K562 (cell line): ENCODE results near the gene FAM124A. TPM values are rescaled to one million over a fixed set of nuclear protein-coding genes. Genes with fewer than 3 reads are reported as not detected.

Experiments used
- ATAC-seq: fragments of 200-7000 bp; cut with Tn5 transposase; 3 replicates; pipeline ENCODE4 v1.9.1; 2020; ENCODE audit warnings: moderate library complexity
- BruUV-seq: library from RNA; stranded (reverse); fragments of 400-500 nt; replicated peaks from 2 replicates; lab custom pipeline; 2021; lab: Mats Ljungman, UMichigan
- CTCF ChIA-PET: fragments of 300-600 bp; formaldehyde crosslinking; extraction: SDS; loops from one replicate; lab custom pipeline; 2021; ENCODE audit warnings: low intra/inter-chr PET ratio; lab: Yijun Ruan, JAX
- POLR2A ChIA-PET: fragments of 300-600, 350-650 bp; sonication (Branson Sonifier 250); formaldehyde crosslinking; extraction: SDS; loops from one replicate; lab custom pipeline; 2021; ENCODE audit warnings: antibody characterized with exemption, inconsistent platforms; lab: Yijun Ruan, JAX
- DNase-seq, 4 experiments: peaks; one replicate each; pipeline versions ENCODE4 v3.0.0 to v3.0.0-alpha.2; 2011 to 2018; ENCODE audit warnings: low spot score in 3 of 4, mixed read lengths in 3 of 4; ENCODE audit errors: extremely low read depth in 1 of 4
- FAIRE-seq: peaks from 2 replicates; lab custom pipeline; 2011; peaks lifted over from hg19 to GRCh38; lab: Jason Lieb, UNC
- H2AFZ ChIP-seq: 2 replicates; pipeline ENCODE4 v1.6.0; 2011; ENCODE audit warnings: low read depth, low read length, control low read depth, inconsistent platforms
- H3K27ac ChIP-seq: fragments of 200-600 bp; 3 replicates; pipeline ENCODE4 v1.8.0; 2011; ENCODE audit warnings: low read depth, mild to moderate bottlenecking, control low read depth, inconsistent platforms, low read length, moderate library complexity, mixed read lengths; ENCODE audit errors: extremely low read depth
- H3K27me3 ChIP-seq, 2 experiments: fragments of 300-600 bp in 1 of 2; 2 replicates in 1 of 2; 3 replicates in 1 of 2; pipeline versions ENCODE4 v1.6.0 to v1.8.0; 2011; ENCODE audit warnings: inconsistent platforms in 2 of 2, low read length in 2 of 2, mild to moderate bottlenecking in 1 of 2, mixed read lengths in 1 of 2, moderate library complexity in 1 of 2; ENCODE audit not compliant: control insufficient read depth in 2 of 2, insufficient read depth in 2 of 2
- H3K36me3 ChIP-seq: fragments of 300-600 bp; 3 replicates; pipeline ENCODE4 v1.8.0; 2011; ENCODE audit warnings: mild to moderate bottlenecking, low read length, inconsistent platforms; ENCODE audit not compliant: control insufficient read depth, insufficient read depth
- H3K4me1 ChIP-seq, 2 experiments: fragments of 200-600 bp in 1 of 2; replicated peaks in 1 of 2; 2 replicates in 1 of 2; 3 replicates in 1 of 2; pipeline versions ENCODE4 v1.5.1 to v1.8.0; 2011; ENCODE audit warnings: inconsistent platforms in 2 of 2, low read length in 2 of 2, mild to moderate bottlenecking in 1 of 2, mixed read lengths in 1 of 2, moderate library complexity in 1 of 2; ENCODE audit not compliant: control insufficient read depth in 2 of 2, insufficient read depth in 2 of 2
- H3K4me2 ChIP-seq: 2 replicates; pipeline ENCODE4 v1.6.1; 2011; ENCODE audit warnings: low read length, control low read depth, inconsistent platforms, mixed read lengths; ENCODE audit not compliant: insufficient read depth
- H3K4me3 ChIP-seq: fragments of 200-600 bp; sonication (generic), shearing (Covaris generic); 2 replicates; pipeline ENCODE4 v1.5.1; 2016; ENCODE audit warnings: control low read depth, inconsistent platforms
- H3K79me2 ChIP-seq: fragments of 200-600 bp; 3 replicates; pipeline ENCODE4 v1.8.0; 2011; ENCODE audit warnings: low read length, inconsistent platforms; ENCODE audit not compliant: control insufficient read depth, insufficient read depth
- H3K9ac ChIP-seq, 2 experiments: 2 replicates each; pipeline versions ENCODE4 v1.6.0 to v1.6.1; 2011; ENCODE audit warnings: low read depth in 2 of 2, low read length in 2 of 2, control low read depth in 1 of 2, inconsistent platforms in 1 of 2, mild to moderate bottlenecking in 1 of 2, mixed read lengths in 1 of 2; ENCODE audit not compliant: insufficient read depth in 1 of 2
- H3K9me1 ChIP-seq: one replicate; pipeline ENCODE4 v1.6.0; 2011; ENCODE audit warnings: inconsistent platforms, mild to moderate bottlenecking, low read length, moderate library complexity; ENCODE audit not compliant: control insufficient read depth, insufficient read depth
- H3K9me3 ChIP-seq: replicated peaks from 2 replicates; pipeline ENCODE4 v1.5.1; 2011; ENCODE audit warnings: low read depth, low read length, inconsistent platforms; ENCODE audit not compliant: control insufficient read depth, insufficient read depth
- H4K20me1 ChIP-seq: replicated peaks from 2 replicates; pipeline ENCODE4 v1.6.1; 2011; ENCODE audit warnings: low read length, inconsistent platforms, mixed read lengths; ENCODE audit not compliant: control insufficient read depth, insufficient read depth
- BHLHE40 ChIP-seq: IDR thresholded peaks from 2 replicates; pipeline ENCODE4 v1.6.1; 2011; ENCODE audit warnings: low read length, improper control_type of control experiment
- CBX1 ChIP-seq: sonication (generic); IDR thresholded peaks from 2 replicates; pipeline ENCODE4 v1.6.1; 2016; ENCODE audit warnings: antibody characterized with exemption, low read depth, mild to moderate bottlenecking
- PML ChIP-seq: IDR thresholded peaks from 2 replicates; pipeline ENCODE4 v1.6.1; 2012; ENCODE audit warnings: low read length, inconsistent platforms
- POLR2AphosphoS5 ChIP-seq: IDR thresholded peaks from 2 replicates; pipeline ENCODE4 v1.6.1; 2011; ENCODE audit warnings: mild to moderate bottlenecking, low read depth, low read length, moderate library complexity; ENCODE audit not compliant: control insufficient read depth, insufficient read depth
- RAD21 ChIP-seq, 2 experiments: fragments of 250-450 bp in 1 of 2; fragments of 450-650 bp in 1 of 2; sonication (Bioruptor Pico) in 1 of 2; formaldehyde crosslinking in 1 of 2; IDR thresholded peaks in 1 of 2; conservative IDR thresholded peaks in 1 of 2; 2 replicates each; pipeline versions ENCODE4 v1.4.0 to v1.8.0; 2020 to 2022; ENCODE audit warnings: mild to moderate bottlenecking in 2 of 2, moderate library complexity in 1 of 2
- RBM17 ChIP-seq: fragments of 200-400 bp; formaldehyde crosslinking; IDR thresholded peaks from 2 replicates; pipeline ENCODE4 v1.6.1; 2017; ENCODE audit warnings: low read depth, mild to moderate bottlenecking, low read length, borderline replicate concordance
- STAT5A ChIP-seq: IDR thresholded peaks from 2 replicates; pipeline ENCODE4 v1.6.1; 2012; ENCODE audit warnings: low read length, inconsistent platforms, borderline replicate concordance
- TBL1XR1 ChIP-seq, 2 experiments: IDR thresholded peaks; 2 replicates each; pipeline ENCODE4 v1.6.1; 2012; ENCODE audit warnings: improper control_type of control experiment in 2 of 2, low read length in 2 of 2, mild to moderate bottlenecking in 1 of 2
- TEAD2 ChIP-seq: fragments of 450-650 bp; IDR thresholded peaks from 2 replicates; pipeline ENCODE4 v1.6.1; 2016; ENCODE audit warnings: missing genetic modification characterization, control low read depth, missing compliant biosample characterization
- ZNF436 ChIP-seq: fragments of 250-450, 450-650 bp; sonication (Bioruptor Pico); formaldehyde crosslinking; IDR thresholded peaks from 2 replicates; pipeline ENCODE4 v1.7.0; 2020; ENCODE audit warnings: mild to moderate bottlenecking
- ZNF583 ChIP-seq: fragments of 250-450 bp; sonication (Bioruptor Pico); IDR thresholded peaks from 2 replicates; pipeline ENCODE4 v1.4.0; 2020
- ZSCAN32 ChIP-seq: fragments of 450-650 bp; formaldehyde crosslinking; IDR thresholded peaks from 2 replicates; pipeline ENCODE4 v1.4.0; 2020; ENCODE audit warnings: mild to moderate bottlenecking, moderate library complexity
- WGBS: fragments of 100-300 bp; shearing (Covaris generic); methylation state at CpG from one replicate; pipeline ENCODE4 v1.1.6; 2016; ENCODE audit warnings: low coverage, mixed read lengths; ENCODE audit not compliant: insufficient coverage; ENCODE audit errors: missing lambda C conversion rate; 5-methylcytosine and 5-hydroxymethylcytosine counted together
- in situ Hi-C: fragments of 300-500 bp; cut with MboI; formaldehyde crosslinking; loops from 4 replicates; pipeline ENCODE4 v1.15.0; 2018; ENCODE audit warnings: inconsistent platforms, mixed read lengths
- intact Hi-C: fragments of 100-400 bp; cut with micrococcal nuclease; formaldehyde crosslinking; loops from 2 replicates; pipeline ENCODE4 v1.14.2; 2022
- polyA plus RNA-seq, 8 experiments: library from polyadenylated mRNA; depleted of rRNA in 4 of 8; stranded (reverse) in 5 of 8; unstranded in 3 of 8; fragments of >200 nt; fragmentation: Nextera tagmentation in 2 of 8; fragmentation: Illumina TruSeq in 1 of 8; extraction: Ambion mirVana in 2 of 8; extraction: Trizol in 1 of 8; gene quantifications; 2 replicates each; pipeline versions ENCODE4 v1.2.1 to v1.2.3, GENCODE V29; 2011 to 2014; ENCODE audit warnings: inconsistent platforms in 1 of 8, missing spikeins in 1 of 8
- total RNA-seq, 7 experiments: library from RNA; depleted of rRNA in 6 of 7; stranded (reverse); fragments of >200 nt in 6 of 7; fragmentation: Illumina TruSeq in 2 of 7; extraction: Trizol in 2 of 7; gene quantifications; 2 replicates each; pipeline versions ENCODE4 v1.2.1 to v1.2.3, GENCODE V29; 2011 to 2021; ENCODE audit warnings: low replicate concordance in 1 of 7
- TF ChIP-seq, protein P1 (sequence below): sonication (generic); formaldehyde crosslinking; IDR thresholded peaks from 2 replicates; pipeline ENCODE4 v1.8.0; 2023; ENCODE audit warnings: mild to moderate bottlenecking, missing genetic modification reagents
- TF ChIP-seq, protein P2 (sequence below), 3 experiments: IDR thresholded peaks in 2 of 3; conservative IDR thresholded peaks in 1 of 3; 2 replicates each; pipeline ENCODE4 v1.5.1; 2011 to 2012; ENCODE audit warnings: low read length in 3 of 3, mild to moderate bottlenecking in 3 of 3, control low read depth in 2 of 3, improper control_type of control experiment in 1 of 3, inconsistent platforms in 1 of 3, low read depth in 1 of 3, mixed read lengths in 1 of 3, moderate library complexity in 1 of 3; ENCODE audit not compliant: insufficient read depth in 2 of 3

FAM124A gene
- total and polyA plus RNA-seq, 9 of the 15 experiments (the other 6 are each of a cell fraction or from before 2014, with no cell fraction given), result not detected

DNA sequence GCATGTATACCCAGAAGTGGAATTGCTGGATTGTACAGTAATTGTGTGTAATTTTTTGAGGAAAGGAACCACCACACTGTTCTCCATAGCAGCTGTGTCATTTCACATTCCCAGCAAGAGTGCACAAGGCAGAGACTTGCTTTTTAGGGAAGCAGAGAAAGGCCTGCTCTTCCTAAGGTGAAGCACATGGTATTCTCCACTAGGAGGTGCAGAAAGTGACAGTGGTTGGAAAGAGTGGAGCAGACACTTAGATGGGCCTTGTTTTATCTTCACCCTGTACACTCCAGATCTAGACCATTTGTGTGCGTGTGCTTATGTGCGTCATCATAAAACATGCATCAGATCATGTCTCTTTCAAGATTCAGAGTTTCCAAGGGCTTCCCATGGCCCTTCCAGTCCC is 35.0 kb downstream of the FAM124A start:
- no peaks in the 10 kb centered on the region for H3K9me3 ChIP-seq
- H2AFZ ChIP-seq, result no peak overlapping the region
- ATAC-seq (peak; percentile 74), FAIRE-seq (no peak), DNase-seq (peak in 2 of 4 experiments; percentile 3 to 8)
- no peaks in the 10 kb centered on the region for H3K79me2 ChIP-seq
- WGBS, result 0% methylated on average over 2 of the region's 2 CpGs
- H3K4me3 ChIP-seq, result no peak overlapping the region
- no peak overlapping the region for H3K9ac ChIP-seq
- no peak overlapping the region for H3K4me2 ChIP-seq
- BruUV-seq, result no TSS peak
- H3K36me3 ChIP-seq, result no peaks in the 10 kb centered on the region
- no peaks in the 10 kb centered on the region for H4K20me1 ChIP-seq
- ChIA-PET CTCF (no interaction called here), POLR2A (no interaction called here)
- no peaks in the 10 kb centered on the region; a peak in 1 of 5 replicates for H3K4me1 ChIP-seq
- no peaks in the 10 kb centered on the region for H3K9me1 ChIP-seq
- no peak overlapping the region for H3K27ac ChIP-seq
- intact Hi-C loops (no loop called here), in situ Hi-C loops (no loop called here)
- H3K27me3 ChIP-seq, result peaks cover 4 to 36% of the 10 kb centered on the region in 2 experiments; a peak in 3 of 5 replicates
- TF ChIP-seq, protein P1, sequence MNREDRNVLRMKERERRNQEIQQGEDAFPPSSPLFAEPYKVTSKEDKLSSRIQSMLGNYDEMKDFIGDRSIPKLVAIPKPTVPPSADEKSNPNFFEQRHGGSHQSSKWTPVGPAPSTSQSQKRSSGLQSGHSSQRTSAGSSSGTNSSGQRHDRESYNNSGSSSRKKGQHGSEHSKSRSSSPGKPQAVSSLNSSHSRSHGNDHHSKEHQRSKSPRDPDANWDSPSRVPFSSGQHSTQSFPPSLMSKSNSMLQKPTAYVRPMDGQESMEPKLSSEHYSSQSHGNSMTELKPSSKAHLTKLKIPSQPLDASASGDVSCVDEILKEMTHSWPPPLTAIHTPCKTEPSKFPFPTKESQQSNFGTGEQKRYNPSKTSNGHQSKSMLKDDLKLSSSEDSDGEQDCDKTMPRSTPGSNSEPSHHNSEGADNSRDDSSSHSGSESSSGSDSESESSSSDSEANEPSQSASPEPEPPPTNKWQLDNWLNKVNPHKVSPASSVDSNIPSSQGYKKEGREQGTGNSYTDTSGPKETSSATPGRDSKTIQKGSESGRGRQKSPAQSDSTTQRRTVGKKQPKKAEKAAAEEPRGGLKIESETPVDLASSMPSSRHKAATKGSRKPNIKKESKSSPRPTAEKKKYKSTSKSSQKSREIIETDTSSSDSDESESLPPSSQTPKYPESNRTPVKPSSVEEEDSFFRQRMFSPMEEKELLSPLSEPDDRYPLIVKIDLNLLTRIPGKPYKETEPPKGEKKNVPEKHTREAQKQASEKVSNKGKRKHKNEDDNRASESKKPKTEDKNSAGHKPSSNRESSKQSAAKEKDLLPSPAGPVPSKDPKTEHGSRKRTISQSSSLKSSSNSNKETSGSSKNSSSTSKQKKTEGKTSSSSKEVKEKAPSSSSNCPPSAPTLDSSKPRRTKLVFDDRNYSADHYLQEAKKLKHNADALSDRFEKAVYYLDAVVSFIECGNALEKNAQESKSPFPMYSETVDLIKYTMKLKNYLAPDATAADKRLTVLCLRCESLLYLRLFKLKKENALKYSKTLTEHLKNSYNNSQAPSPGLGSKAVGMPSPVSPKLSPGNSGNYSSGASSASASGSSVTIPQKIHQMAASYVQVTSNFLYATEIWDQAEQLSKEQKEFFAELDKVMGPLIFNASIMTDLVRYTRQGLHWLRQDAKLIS (CRISPR knock-in tag), result no peak
- TF ChIP-seq STAT5A (no peak), PML (no peak), CBX1 (no peak), BHLHE40 (no peak), RAD21 (CRISPR knock-in tag; conservative IDR thresholded peaks at IDR 0.05 in 1 of 2, IDR thresholded peaks at IDR 0.05 in 1 of 2) (peak in 1 of 2 experiments; percentile 28; a peak in 1 of 4 replicates), RBM17 (no peak), ZNF436 (CRISPR knock-in tag) (no peak), POLR2AphosphoS5 (no peak), ZSCAN32 (no peak), TBL1XR1 (IDR thresholded peaks at IDR 0.05; ENCODE audit: low read length in 2 of 2) (no peak), ZNF583 (CRISPR knock-in tag) (no peak), TEAD2 (tag) (no peak)
- TF ChIP-seq, protein P2, sequence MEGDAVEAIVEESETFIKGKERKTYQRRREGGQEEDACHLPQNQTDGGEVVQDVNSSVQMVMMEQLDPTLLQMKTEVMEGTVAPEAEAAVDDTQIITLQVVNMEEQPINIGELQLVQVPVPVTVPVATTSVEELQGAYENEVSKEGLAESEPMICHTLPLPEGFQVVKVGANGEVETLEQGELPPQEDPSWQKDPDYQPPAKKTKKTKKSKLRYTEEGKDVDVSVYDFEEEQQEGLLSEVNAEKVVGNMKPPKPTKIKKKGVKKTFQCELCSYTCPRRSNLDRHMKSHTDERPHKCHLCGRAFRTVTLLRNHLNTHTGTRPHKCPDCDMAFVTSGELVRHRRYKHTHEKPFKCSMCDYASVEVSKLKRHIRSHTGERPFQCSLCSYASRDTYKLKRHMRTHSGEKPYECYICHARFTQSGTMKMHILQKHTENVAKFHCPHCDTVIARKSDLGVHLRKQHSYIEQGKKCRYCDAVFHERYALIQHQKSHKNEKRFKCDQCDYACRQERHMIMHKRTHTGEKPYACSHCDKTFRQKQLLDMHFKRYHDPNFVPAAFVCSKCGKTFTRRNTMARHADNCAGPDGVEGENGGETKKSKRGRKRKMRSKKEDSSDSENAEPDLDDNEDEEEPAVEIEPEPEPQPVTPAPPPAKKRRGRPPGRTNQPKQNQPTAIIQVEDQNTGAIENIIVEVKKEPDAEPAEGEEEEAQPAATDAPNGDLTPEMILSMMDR (IDR thresholded peaks at IDR 0.05 in 2 of 3, conservative IDR thresholded peaks at IDR 0.05 in 1 of 3; ENCODE audit: insufficient read depth in 2 of 3, low read depth in 1 of 3, low read length in 3 of 3), result peak in 2 of 3 experiments; percentile 19 to 27; a peak in 3 of 6 replicates
